Cardiac muscle cell (in vitro differentiated cells and primary cell): ENCODE measurements around the gene ATP1A4. TPM values are rescaled to one million over a fixed set of nuclear protein-coding genes. Genes with fewer than 3 reads are reported as not detected.

Source experiments
- DNase-seq, 2 donors: peaks; one replicate each; pipeline versions ENCODE4 v3.0.0 to v3.0.0-alpha.2; 2010 to 2017; ENCODE audit warnings: low read depth in 1 of 2, low spot score in 1 of 2
- H3K27ac ChIP-seq: fragments of 200-600 bp; sonication (generic); 2 replicates; pipeline ENCODE4 v1.5.1; 2016
- H3K27me3 ChIP-seq: fragments of 200-600 bp; sonication (generic); 2 replicates; pipeline ENCODE4 v1.6.0; 2016; ENCODE audit warnings: control low read depth
- H3K36me3 ChIP-seq: fragments of 200-600 bp; sonication (generic); 2 replicates; pipeline ENCODE4 v1.5.1; 2016; ENCODE audit warnings: control low read depth
- H3K4me1 ChIP-seq: fragments of 200-600 bp; sonication (generic); 2 replicates; pipeline ENCODE4 v1.8.1; 2017; ENCODE audit warnings: low read depth, mild to moderate bottlenecking, mixed run types
- H3K4me3 ChIP-seq: fragments of 200-600 bp; sonication (generic); 2 replicates; pipeline ENCODE4 v1.5.1; 2016; ENCODE audit warnings: mild to moderate bottlenecking
- H3K9me3 ChIP-seq: fragments of 200-600 bp; sonication (generic); 2 replicates; pipeline ENCODE4 v1.5.1; 2017; ENCODE audit warnings: low read depth, mild to moderate bottlenecking, control low read depth
- polyA plus RNA-seq: library from polyadenylated mRNA; unstranded; fragments of >200 nt; fragmentation: Nextera tagmentation; extraction: Ambion mirVana; gene quantifications from 2 replicates; pipeline ENCODE4 v1.2.1, GENCODE V29; 2016
- total RNA-seq: library from RNA; depleted of rRNA; stranded (reverse); fragments of >200 nt; gene quantifications from 2 replicates; pipeline ENCODE4 v1.2.3, GENCODE V29; 2016
- TF ChIP-seq, protein P1 (sequence below): IDR thresholded peaks from 2 replicates; pipeline ENCODE4 v1.5.1; 2012; ENCODE audit warnings: low read depth, mild to moderate bottlenecking, low read length

ATP1A4 gene
- total RNA-seq (0.57 TPM in 1 of 2 replicates, not detected in the other), polyA plus RNA-seq (0.16 and 0.21 TPM in 2 replicates)

DNA sequence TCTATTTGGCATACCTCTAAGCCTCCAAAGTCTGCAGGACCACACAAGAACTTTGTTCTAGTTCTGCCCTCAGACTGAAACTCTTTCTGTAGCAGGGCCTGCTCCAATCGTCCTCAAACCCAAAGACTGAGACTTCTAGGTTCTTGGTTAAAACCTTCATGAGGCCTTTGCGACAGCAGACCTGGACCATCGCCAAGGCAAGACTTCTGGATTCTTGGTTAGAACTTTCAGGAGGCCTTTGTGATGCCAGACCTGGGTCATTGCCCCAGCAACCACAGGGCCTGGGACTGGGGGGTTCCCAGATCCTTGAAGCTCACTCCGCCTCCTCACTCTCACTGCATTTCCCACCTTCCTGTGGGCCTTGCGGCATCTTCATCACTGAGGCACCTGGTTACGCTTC lies at the start of gene ATP1A4:
TSS of gene ATP1A4 (plus strand) at position 301 of the 400 bp plus-strand sequence. CDS start 438 bp downstream, outside the sequence.
- DNase-seq = no peak
- H3K9me3 ChIP-seq = no peaks in the 10 kb centered on the region
- no peaks in the 10 kb centered on the region for H3K27me3 ChIP-seq
- TF ChIP-seq, protein P1, sequence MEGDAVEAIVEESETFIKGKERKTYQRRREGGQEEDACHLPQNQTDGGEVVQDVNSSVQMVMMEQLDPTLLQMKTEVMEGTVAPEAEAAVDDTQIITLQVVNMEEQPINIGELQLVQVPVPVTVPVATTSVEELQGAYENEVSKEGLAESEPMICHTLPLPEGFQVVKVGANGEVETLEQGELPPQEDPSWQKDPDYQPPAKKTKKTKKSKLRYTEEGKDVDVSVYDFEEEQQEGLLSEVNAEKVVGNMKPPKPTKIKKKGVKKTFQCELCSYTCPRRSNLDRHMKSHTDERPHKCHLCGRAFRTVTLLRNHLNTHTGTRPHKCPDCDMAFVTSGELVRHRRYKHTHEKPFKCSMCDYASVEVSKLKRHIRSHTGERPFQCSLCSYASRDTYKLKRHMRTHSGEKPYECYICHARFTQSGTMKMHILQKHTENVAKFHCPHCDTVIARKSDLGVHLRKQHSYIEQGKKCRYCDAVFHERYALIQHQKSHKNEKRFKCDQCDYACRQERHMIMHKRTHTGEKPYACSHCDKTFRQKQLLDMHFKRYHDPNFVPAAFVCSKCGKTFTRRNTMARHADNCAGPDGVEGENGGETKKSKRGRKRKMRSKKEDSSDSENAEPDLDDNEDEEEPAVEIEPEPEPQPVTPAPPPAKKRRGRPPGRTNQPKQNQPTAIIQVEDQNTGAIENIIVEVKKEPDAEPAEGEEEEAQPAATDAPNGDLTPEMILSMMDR = no peak
- H3K36me3 ChIP-seq = no peaks in the 10 kb centered on the region
- H3K4me1 ChIP-seq = peaks cover 7% of the 10 kb centered on the region
- H3K27ac ChIP-seq = no peak within 1 kb of the TSS
- no peak within 1 kb of the TSS for H3K4me3 ChIP-seq

DNA sequence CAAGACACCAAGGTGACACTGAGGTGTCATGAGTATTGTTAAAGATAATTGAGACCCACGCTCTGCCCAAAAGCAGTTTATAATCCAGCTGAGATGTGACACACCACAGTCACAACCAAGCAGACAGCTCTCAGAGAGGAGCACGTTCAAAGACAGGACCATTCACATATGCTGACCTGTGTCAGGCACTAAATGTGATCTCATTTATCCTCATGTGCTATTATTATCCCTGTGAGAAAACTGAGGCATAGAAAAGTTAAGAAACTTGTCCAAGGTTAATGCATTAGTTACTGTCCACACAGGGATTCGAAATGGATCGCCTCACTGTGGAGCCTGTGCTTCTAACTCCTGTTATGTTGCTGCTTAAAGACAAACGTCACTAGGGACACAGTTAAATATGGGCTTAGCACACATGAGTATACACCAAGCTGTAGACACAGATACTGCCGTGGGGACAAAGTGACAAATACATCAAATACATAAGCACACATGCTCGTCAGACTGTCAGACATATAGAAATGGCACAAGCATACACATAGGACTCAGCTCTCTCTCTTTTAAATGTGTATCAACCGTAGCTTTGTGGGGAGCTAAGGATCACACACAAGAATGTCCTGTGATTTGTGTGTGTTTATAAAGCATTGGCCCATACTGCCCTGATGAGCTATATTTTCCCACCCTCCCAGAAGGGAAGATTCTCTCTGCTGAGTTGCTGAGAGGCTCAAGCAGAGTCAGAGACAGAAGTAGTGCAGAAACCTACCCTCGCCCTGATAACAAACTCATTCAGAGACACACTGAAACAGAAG lies 49.5 kb upstream of the ATP1A4 start:
- H3K27me3 ChIP-seq = no peaks in the 10 kb centered on the region
- H3K9me3 ChIP-seq = no peaks in the 10 kb centered on the region
- H3K4me3 ChIP-seq = no peak overlapping the region
- H3K4me1 ChIP-seq = peaks cover 19% of the 10 kb centered on the region
- H3K36me3 ChIP-seq = no peaks in the 10 kb centered on the region
- TF ChIP-seq, protein P1 = no peak
- DNase-seq = no peak
- no peak overlapping the region for H3K27ac ChIP-seq

DNA sequence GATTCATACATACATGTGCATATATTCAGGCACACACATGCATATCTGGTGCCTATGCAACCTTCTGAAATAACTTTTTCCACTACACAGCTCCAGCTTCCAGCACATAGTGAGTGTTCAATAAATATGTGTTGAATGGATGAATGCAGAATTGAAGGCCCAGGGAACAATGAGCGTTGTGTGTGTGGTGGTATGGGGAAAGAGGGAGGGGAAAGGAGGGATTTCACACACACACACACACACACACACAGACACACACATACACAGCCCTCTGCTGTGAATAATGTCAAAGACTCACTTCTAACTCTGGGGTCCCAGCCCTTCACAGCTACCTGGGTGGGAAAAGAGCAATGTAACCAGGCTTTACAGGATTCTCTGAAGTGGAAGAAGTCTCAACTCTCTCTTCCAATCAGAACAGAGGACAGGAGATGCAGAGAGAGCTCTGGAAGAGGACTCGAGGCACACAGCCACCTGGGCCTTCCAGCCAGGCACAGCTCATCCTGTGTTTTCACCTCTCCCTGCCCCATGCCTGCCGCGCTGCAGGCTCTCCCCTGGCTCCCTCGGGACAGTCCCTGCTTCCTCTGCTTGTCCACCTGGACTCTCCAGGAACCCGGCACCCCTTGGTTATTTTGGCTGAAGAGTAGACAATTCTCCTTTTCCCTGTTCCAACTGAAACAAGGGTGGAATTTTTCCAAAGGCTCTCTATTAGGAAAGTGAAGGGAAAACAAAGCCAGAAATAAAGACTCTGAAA lies 47.6 kb upstream of the ATP1A4 start:
- Histone ChIP-seq H3K27ac (no peak overlapping the region), H3K4me3 (no peak overlapping the region), H3K27me3 (no peaks in the 10 kb centered on the region), H3K36me3 (no peaks in the 10 kb centered on the region), H3K9me3 (no peaks in the 10 kb centered on the region), H3K4me1 (peaks cover 19% of the 10 kb centered on the region)
- no peak for DNase-seq
- TF ChIP-seq, protein P1 = no peak

DNA sequence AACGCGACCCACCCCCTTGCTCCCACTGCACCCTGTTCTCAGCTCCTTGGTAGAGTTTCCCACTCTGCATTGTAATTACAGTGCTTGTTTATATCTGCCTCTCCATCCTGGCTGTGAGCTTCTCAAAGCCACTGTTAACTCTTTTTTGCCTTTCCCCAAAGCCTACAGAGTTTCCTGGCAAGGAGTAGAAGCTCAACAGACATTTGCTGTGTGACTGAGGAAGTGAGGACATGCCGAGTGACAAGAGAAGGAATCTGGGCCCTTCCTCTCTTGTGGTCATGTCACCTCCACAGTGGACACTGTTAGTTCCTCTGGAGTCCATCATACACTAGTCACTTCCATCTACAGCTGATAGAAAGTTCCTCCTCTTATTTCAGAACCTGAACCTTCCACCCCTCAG lies 46.9 kb upstream of the ATP1A4 start:
- Histone ChIP-seq H3K4me1 (peaks cover 14% of the 10 kb centered on the region), H3K27ac (no peak overlapping the region), H3K4me3 (no peak overlapping the region), H3K9me3 (no peaks in the 10 kb centered on the region), H3K36me3 (no peaks in the 10 kb centered on the region), H3K27me3 (no peaks in the 10 kb centered on the region)
- no peak for DNase-seq
- TF ChIP-seq, protein P1 = no peak

DNA sequence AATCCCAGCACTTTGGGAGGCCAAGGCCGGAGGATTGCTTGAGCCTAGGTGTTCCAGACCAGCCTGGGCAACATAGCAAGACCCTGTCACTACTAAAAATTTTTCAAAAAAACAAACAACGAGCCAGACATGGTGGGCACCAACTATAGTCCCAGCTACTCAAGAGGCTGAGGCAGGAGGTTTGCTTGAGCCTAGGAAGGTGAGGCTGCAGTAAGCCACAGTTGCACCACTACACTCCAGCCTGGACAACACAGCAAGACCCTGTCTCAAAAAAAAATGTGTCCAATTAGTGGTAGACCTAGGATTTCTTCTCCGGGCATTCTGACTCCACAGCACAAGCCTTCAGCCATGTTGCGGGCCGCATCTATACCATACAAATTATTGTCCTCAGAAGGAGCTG lies 46.2 kb upstream of the ATP1A4 start:
- Histone ChIP-seq H3K4me3 (no peak overlapping the region), H3K27ac (no peak overlapping the region), H3K27me3 (no peaks in the 10 kb centered on the region), H3K9me3 (no peaks in the 10 kb centered on the region), H3K4me1 (peaks cover 14% of the 10 kb centered on the region), H3K36me3 (no peaks in the 10 kb centered on the region)
- TF ChIP-seq, protein P1 = no peak
- no peak for DNase-seq
